H1 (cell line): ENCODE data around the gene PCBP1. TPM values are rescaled to one million over a fixed set of nuclear protein-coding genes. Genes with fewer than 3 reads are reported as not detected.

Experiments
- CTCF ChIA-PET: fragments of 300-600 bp; sonication (Branson Sonifier 250); formaldehyde crosslinking; loops from one replicate; lab custom pipeline; 2021; ENCODE audit not compliant: partially characterized antibody; lab: Charles Lee
- POLR2A ChIA-PET: fragments of 300-600 bp; sonication (Branson Sonifier 250); formaldehyde crosslinking; loops from one replicate; lab custom pipeline; 2021; ENCODE audit warnings: inconsistent platforms; ENCODE audit not compliant: partially characterized antibody; lab: Charles Lee
- DNase-seq, 2 experiments: peaks; one replicate each; pipeline versions ENCODE4 v3.0.0 to v3.0.0-alpha.2; 2010 to 2022; ENCODE audit warnings: low spot score in 2 of 2, low read depth in 1 of 2, mixed read lengths in 1 of 2
- FAIRE-seq: peaks from 2 replicates; lab custom pipeline; 2011; peaks lifted over from hg19 to GRCh38; lab: Jason Lieb, UNC
- H2AFZ ChIP-seq: 2 replicates; pipeline ENCODE4 v1.8.1; 2012; ENCODE audit warnings: low read length, inconsistent platforms
- H2AK5ac ChIP-seq: 2 replicates; pipeline ENCODE4 v1.6.1; 2013; ENCODE audit warnings: low read depth, low read length
- H2BK120ac ChIP-seq: replicated peaks from 2 replicates; pipeline ENCODE3; 2013; ENCODE audit warnings: low read depth, low read length, inconsistent platforms
- H2BK12ac ChIP-seq: 2 replicates; pipeline ENCODE4 v1.6.1; 2013; ENCODE audit warnings: low read depth, low read length
- H2BK15ac ChIP-seq: 2 replicates; pipeline ENCODE4 v1.6.1; 2013; ENCODE audit warnings: low read length
- H2BK20ac ChIP-seq: 2 replicates; pipeline ENCODE4 v1.6.1; 2013; ENCODE audit warnings: low read length
- H2BK5ac ChIP-seq: 2 replicates; pipeline ENCODE4 v1.6.1; 2013; ENCODE audit warnings: low read depth, low read length
- H3K14ac ChIP-seq: 2 replicates; pipeline ENCODE4 v1.6.1; 2013; ENCODE audit warnings: inconsistent platforms; ENCODE audit not compliant: insufficient read length
- H3K18ac ChIP-seq: 2 replicates; pipeline ENCODE4 v1.6.1; 2013; ENCODE audit warnings: low read length; ENCODE audit errors: extremely low read depth
- H3K23ac ChIP-seq: 2 replicates; pipeline ENCODE4 v1.6.1; 2013; ENCODE audit warnings: inconsistent platforms; ENCODE audit not compliant: insufficient read length
- H3K23me2 ChIP-seq: 2 replicates; pipeline ENCODE4 v1.6.1; 2013; ENCODE audit warnings: low read depth, low read length
- H3K27ac ChIP-seq: 2 replicates; pipeline ENCODE4 v1.6.1; 2011; ENCODE audit warnings: low read depth, low read length, inconsistent platforms
- H3K27me3 ChIP-seq, 4 experiments: replicated peaks in 1 of 4; 1 replicate in 1 of 4; 2 replicates in 3 of 4; pipeline versions ENCODE4 v1.6.1 to v1.8.1; 2011 to 2013; ENCODE audit warnings: low read length in 3 of 4, mild to moderate bottlenecking in 3 of 4, inconsistent platforms in 2 of 4, mixed read lengths in 2 of 4, moderate library complexity in 1 of 4; ENCODE audit not compliant: control insufficient read depth in 3 of 4, insufficient read depth in 3 of 4; ENCODE audit errors: extremely low read depth in 1 of 4
- H3K36me3 ChIP-seq, 4 experiments: 2 replicates each; pipeline versions ENCODE4 v1.6.1 to v1.8.1; 2011 to 2013; ENCODE audit warnings: mild to moderate bottlenecking in 4 of 4, low read length in 3 of 4, moderate library complexity in 2 of 4, control low read depth in 1 of 4, inconsistent platforms in 1 of 4; ENCODE audit not compliant: insufficient read depth in 4 of 4, control insufficient read depth in 2 of 4
- H3K4ac ChIP-seq: replicated peaks from 2 replicates; pipeline ENCODE3; 2013; ENCODE audit warnings: low read length, low read depth, mixed read lengths, inconsistent platforms; ENCODE audit not compliant: insufficient read length
- H3K4me1 ChIP-seq, 4 experiments: replicated peaks in 1 of 4; 1 replicate in 1 of 4; 2 replicates in 3 of 4; pipeline versions ENCODE4 v1.6.1 to v1.8.1; 2011 to 2013; ENCODE audit warnings: low read length in 3 of 4, inconsistent platforms in 2 of 4, mixed read lengths in 1 of 4; ENCODE audit not compliant: insufficient read depth in 4 of 4, control insufficient read depth in 3 of 4
- H3K4me2 ChIP-seq, 2 experiments: 2 replicates each; pipeline versions ENCODE4 v1.6.1 to v1.8.1; 2011 to 2013; ENCODE audit warnings: low read depth in 2 of 2, low read length in 2 of 2, control low read depth in 1 of 2, inconsistent platforms in 1 of 2, mild to moderate bottlenecking in 1 of 2; ENCODE audit not compliant: insufficient read depth in 1 of 2
- H3K4me3 ChIP-seq, 4 experiments: fragments of 200-600, 300-600 bp in 1 of 4; sonication (generic), shearing (Covaris generic), sonication (Bioruptor Twin) in 1 of 4; 2 replicates each; pipeline versions ENCODE4 v1.5.1 to v1.8.1; 2011 to 2016; ENCODE audit warnings: low read length in 4 of 4, low read depth in 3 of 4, control low read depth in 2 of 4, inconsistent platforms in 2 of 4, mild to moderate bottlenecking in 2 of 4, mixed read lengths in 1 of 4, moderate library complexity in 1 of 4; ENCODE audit not compliant: insufficient read depth in 2 of 4; ENCODE audit errors: extremely low read depth in 1 of 4
- H3K56ac ChIP-seq: replicated peaks from 2 replicates; pipeline ENCODE3; 2013; ENCODE audit warnings: low read depth, mild to moderate bottlenecking, mixed read lengths, low read length, inconsistent platforms; ENCODE audit not compliant: insufficient read length
- H3K79me1 ChIP-seq: 2 replicates; pipeline ENCODE4 v1.6.1; 2013; ENCODE audit warnings: low read depth, low read length, control low read depth
- H3K79me2 ChIP-seq, 2 experiments: 2 replicates each; pipeline versions ENCODE4 v1.6.1 to v1.8.1; 2012 to 2013; ENCODE audit warnings: low read length in 2 of 2, mild to moderate bottlenecking in 2 of 2, inconsistent platforms in 1 of 2; ENCODE audit not compliant: insufficient read depth in 2 of 2, control insufficient read depth in 1 of 2
- H3K9ac ChIP-seq, 4 experiments: replicated peaks in 1 of 4; 1 replicate in 1 of 4; 2 replicates in 3 of 4; pipeline versions ENCODE4 v1.6.1 to v1.8.1; 2011 to 2013; ENCODE audit warnings: low read depth in 3 of 4, low read length in 3 of 4, control low read depth in 2 of 4, mild to moderate bottlenecking in 2 of 4, moderate library complexity in 2 of 4, inconsistent platforms in 1 of 4; ENCODE audit errors: extremely low read depth in 1 of 4
- H3K9me3 ChIP-seq, 2 experiments: 2 replicates each; pipeline versions ENCODE4 v1.6.1 to v1.8.1; 2012 to 2013; ENCODE audit warnings: mild to moderate bottlenecking in 2 of 2, moderate library complexity in 2 of 2, control low read depth in 1 of 2, inconsistent platforms in 1 of 2, low read depth in 1 of 2, low read length in 1 of 2, mixed read lengths in 1 of 2; ENCODE audit not compliant: insufficient read depth in 2 of 2
- H4K20me1 ChIP-seq, 2 experiments: replicated peaks in 1 of 2; 2 replicates each; pipeline versions ENCODE3 to v1.8.1; 2011 to 2013; ENCODE audit warnings: inconsistent platforms in 2 of 2, low read length in 2 of 2, mild to moderate bottlenecking in 1 of 2; ENCODE audit not compliant: insufficient read depth in 2 of 2, control insufficient read depth in 1 of 2
- H4K5ac ChIP-seq: 2 replicates; pipeline ENCODE4 v1.6.1; 2013; ENCODE audit warnings: low read length, low read depth, mixed read lengths, inconsistent platforms; ENCODE audit not compliant: insufficient read length
- H4K8ac ChIP-seq: 2 replicates; pipeline ENCODE4 v1.8.0; 2013; ENCODE audit warnings: mild to moderate bottlenecking, moderate library complexity, low read length, inconsistent platforms; ENCODE audit not compliant: insufficient read depth; ENCODE audit errors: extremely low read depth
- H4K91ac ChIP-seq: replicated peaks from 2 replicates; pipeline ENCODE3; 2013; ENCODE audit warnings: low read length, mixed read lengths, inconsistent platforms; ENCODE audit not compliant: insufficient read length
- JUN ChIP-seq: IDR thresholded peaks from 2 replicates; pipeline ENCODE4 v1.6.1; 2011; ENCODE audit warnings: low read depth, mild to moderate bottlenecking, improper control_type of control experiment, low read length
- WGBS, 2 experiments: shearing (Covaris generic) in 1 of 2; methylation state at CpG; one replicate each; pipeline versions ENCODE4 v1.1.6 to v1.1.7; 2013 to 2015; ENCODE audit warnings: low lambda C conversion rate in 2 of 2, mixed read lengths in 2 of 2, inconsistent platforms in 1 of 2, low coverage in 1 of 2, missing lambda C conversion rate in 1 of 2; ENCODE audit not compliant: insufficient replicate concordance in 2 of 2, insufficient coverage in 1 of 2, insufficient read length in 1 of 2; ENCODE audit errors: extremely low coverage in 1 of 2, missing lambda C conversion rate in 1 of 2; 5-methylcytosine and 5-hydroxymethylcytosine counted together
- polyA plus RNA-seq, 7 experiments: library from polyadenylated mRNA; depleted of rRNA in 3 of 7; stranded (reverse) in 5 of 7; unstranded in 2 of 7; fragments of >200 nt in 5 of 7; fragments of 200-250 nt in 2 of 7; gene quantifications; 1 replicate in 5 of 7; 2 replicates in 1 of 7; 4 replicates in 1 of 7; pipeline versions ENCODE4 v1.2.1 to v1.2.3, GENCODE V29; 2011 to 2013; ENCODE audit warnings: missing spikeins in 2 of 7, mixed read lengths in 2 of 7
- total RNA-seq: library from RNA; stranded (reverse); fragmentation: NEBNext Ultra II Directional; extraction: Animal tissue kit (Norgen Biotek cat#: 25700); gene quantifications from 2 replicates; pipeline ENCODE4 v1.2.1, GENCODE V29; 2021
- TF ChIP-seq, protein P1 (sequence below): IDR thresholded peaks from 2 replicates; pipeline ENCODE4 v1.6.1; 2012; ENCODE audit warnings: inconsistent platforms
- TF ChIP-seq, protein P2 (sequence below): IDR thresholded peaks from 2 replicates; pipeline ENCODE4 v1.6.1; 2012; ENCODE audit warnings: inconsistent platforms

Gene PCBP1
- total and polyA plus RNA-seq, 2 of the 8 experiments (the other 6 are each of a cell fraction or from before 2014, with no cell fraction given): 279 to 493 TPM

DNA sequence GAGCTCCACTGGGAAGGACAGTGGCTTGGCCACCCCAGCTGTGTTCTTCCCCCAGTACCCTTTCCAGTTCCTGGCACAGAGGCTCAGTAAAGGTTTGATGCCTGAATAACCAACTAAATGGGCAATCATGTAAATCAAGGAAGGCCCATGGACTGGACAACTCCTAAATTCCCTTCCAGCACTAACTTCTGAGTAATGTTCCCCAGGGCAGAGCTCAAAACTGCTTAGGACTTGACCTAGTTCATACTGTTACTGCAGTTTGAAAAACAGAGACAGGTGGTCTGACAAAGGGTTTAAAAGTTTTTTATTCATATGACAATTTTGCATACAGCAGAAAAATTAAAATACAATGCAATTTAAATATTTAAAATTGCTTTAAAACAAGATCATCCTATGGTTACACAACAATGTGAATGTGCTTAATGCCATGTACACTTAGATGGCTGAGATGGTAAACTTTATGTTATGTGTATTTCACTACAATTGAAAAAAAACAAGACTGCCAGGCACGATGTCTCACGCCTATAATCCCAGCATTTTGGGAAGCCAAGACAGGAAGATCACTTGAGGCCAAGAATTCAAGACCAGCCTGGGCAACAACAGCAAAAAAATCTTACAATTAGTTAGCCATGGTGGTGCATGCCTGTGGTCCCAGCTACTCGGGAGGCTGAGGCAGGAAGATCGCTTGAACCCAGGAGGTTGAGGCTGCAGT is 26.2 kb downstream of the PCBP1 start:
- H4K5ac ChIP-seq: no peak overlapping the region
- no peaks in the 10 kb centered on the region for H3K79me1 ChIP-seq
- H2BK12ac ChIP-seq: no peak overlapping the region
- H3K79me2 ChIP-seq: no peaks in the 10 kb centered on the region
- peaks cover 2% of the 10 kb centered on the region; the same call in 1 of the 2 replicates for H3K23me2 ChIP-seq
- 92% methylated on average over 4 of the region's 4 CpGs; no CpG with 5 or more reads in 1 of the 2 experiments for WGBS, 2 experiments
- no peak overlapping the region for H3K14ac ChIP-seq
- no peak overlapping the region for H3K4me3 ChIP-seq
- 0 out of 2 replicates have a peak overlapping the region, but pooled peaks have one; percentile 6 for H2BK20ac ChIP-seq
- no peaks in the 10 kb centered on the region for H3K36me3 ChIP-seq
- H4K8ac ChIP-seq: no peak overlapping the region
- TF ChIP-seq, protein P1, sequence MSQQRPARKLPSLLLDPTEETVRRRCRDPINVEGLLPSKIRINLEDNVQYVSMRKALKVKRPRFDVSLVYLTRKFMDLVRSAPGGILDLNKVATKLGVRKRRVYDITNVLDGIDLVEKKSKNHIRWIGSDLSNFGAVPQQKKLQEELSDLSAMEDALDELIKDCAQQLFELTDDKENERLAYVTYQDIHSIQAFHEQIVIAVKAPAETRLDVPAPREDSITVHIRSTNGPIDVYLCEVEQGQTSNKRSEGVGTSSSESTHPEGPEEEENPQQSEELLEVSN: no peak
- no peak for TF ChIP-seq JUN
- TF ChIP-seq, protein P2, sequence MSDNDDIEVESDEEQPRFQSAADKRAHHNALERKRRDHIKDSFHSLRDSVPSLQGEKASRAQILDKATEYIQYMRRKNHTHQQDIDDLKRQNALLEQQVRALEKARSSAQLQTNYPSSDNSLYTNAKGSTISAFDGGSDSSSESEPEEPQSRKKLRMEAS: no peak
- DNase-seq: no peak
- H3K27ac ChIP-seq: no peak overlapping the region
- FAIRE-seq: no peak
- H3K4me2 ChIP-seq: no peak overlapping the region
- no peak overlapping the region for H3K18ac ChIP-seq
- H2BK120ac ChIP-seq: no peak overlapping the region
- peak overlapping the region; percentile 16; the same call in 1 of the 2 replicates for H2BK15ac ChIP-seq
- CTCF ChIA-PET: interaction anchor here (0.9 to 1.2 kb wide), 4 partner anchors 9 to 201 kb away, joined by 3 read pairs; no protein-coding TSS in a partner anchor
- H2AFZ ChIP-seq: no peak overlapping the region
- no peak overlapping the region for H3K4ac ChIP-seq
- H3K27me3 ChIP-seq: no peaks in the 10 kb centered on the region
- POLR2A ChIA-PET: interaction anchor here (1.0 to 51.3 kb wide), 4 partner anchors 11 to 29 kb away, joined by 4 to 1553 read pairs (median 96); partner anchors contain the start of gene PCBP1
- H4K20me1 ChIP-seq: no peaks in the 10 kb centered on the region
- no peak overlapping the region for H2BK5ac ChIP-seq
- no peak overlapping the region for H4K91ac ChIP-seq
- H2AK5ac ChIP-seq: no peak overlapping the region
- H3K4me1 ChIP-seq: peaks cover 4 to 14% (median 10%) of the 10 kb centered on the region in 4 experiments
- no peak overlapping the region for H3K9ac ChIP-seq
- no peak overlapping the region for H3K56ac ChIP-seq
- no peak overlapping the region for H3K23ac ChIP-seq
- no peaks in the 10 kb centered on the region for H3K9me3 ChIP-seq
